DMS53 treated with DMSO at 0.1 percent for 48 hours (cell line): Measurements from ENCODE around the gene SSC5D.

Experiments
- DNase-seq: peaks from one replicate; lab custom pipeline; 2025; ENCODE audit not compliant: unreplicated experiment; lab: John Stamatoyannopoulos, UW

SSC5D gene

DNA sequence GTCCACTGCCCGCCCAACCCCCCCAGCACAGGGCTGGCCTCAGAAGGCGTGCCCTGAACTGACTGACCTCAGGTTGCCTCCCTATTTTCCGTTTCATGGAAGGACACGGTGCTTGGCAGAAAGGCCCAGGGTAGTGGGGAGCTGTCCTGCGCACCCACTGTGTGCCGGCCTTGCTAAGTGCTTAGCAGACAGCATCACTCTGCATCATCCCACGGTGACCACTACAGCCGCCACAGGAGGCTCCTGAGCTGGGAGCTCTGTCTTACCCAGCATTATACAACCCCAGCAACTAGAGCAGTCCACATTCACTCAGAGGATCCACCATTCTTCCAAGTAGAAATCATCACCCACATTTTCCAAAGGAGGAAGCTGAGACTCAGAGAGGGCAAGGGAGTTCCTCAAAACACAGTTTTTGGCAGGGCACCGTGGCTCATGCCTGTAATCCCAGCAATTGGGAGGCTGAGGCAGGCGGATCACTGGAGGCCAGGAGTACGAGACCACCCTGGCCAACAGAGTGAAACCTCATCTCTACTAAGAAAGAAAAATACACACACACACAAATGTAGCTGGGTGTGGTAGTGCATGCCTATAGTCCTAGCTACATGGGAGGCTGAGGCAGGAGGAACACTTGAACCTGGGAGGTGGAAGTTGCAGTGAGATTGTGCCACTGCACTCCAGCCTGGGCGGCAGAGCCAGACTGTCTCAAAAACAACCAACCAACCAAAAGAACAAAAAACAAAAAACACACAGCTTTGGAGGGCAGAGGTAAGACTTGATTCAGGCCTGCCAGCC lies 47.1 kb downstream of the SSC5D start:
- no peak for DNase-seq

DNA sequence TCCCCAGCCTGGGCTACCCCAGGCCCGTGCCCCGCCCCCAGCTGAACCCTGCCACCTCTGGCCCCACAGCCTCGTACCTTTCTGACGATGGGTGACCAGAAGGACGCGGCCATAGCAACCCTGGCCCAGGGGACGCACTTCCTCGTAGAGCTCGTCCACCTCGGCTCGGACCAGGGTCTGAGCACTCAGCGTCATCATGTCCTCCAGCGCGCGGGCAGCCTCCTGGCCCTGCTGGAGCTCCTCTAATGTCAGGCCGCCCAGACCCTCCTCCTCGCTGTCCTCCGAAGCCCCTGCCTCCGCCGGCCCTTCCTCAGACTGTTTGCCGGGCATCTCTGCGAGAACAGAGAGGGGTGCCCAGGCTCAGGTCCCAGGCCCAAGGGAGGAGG lies 47.7 kb downstream of the SSC5D start:
- no peak for DNase-seq

DNA sequence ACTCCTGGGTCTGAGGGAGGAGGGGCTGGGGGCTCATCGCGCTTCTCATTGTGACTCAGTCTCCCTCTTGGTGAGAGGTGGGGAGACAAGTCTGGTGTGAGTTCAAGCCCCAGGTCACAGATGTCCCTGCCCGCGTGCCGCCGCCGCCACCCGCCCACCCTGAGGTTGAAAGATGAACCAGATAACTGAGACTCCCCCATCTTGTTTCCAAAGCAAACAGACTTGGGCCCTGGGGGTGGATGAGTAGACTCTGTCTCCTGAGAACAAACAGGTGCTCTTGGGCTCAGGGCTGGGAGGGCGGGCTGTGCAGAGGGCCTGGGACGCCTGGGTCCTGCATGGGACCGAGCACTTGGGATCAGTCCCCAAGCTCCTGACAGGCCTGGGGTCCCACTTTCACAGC lies 48.1 kb downstream of the SSC5D start:
- DNase-seq: no peak

DNA sequence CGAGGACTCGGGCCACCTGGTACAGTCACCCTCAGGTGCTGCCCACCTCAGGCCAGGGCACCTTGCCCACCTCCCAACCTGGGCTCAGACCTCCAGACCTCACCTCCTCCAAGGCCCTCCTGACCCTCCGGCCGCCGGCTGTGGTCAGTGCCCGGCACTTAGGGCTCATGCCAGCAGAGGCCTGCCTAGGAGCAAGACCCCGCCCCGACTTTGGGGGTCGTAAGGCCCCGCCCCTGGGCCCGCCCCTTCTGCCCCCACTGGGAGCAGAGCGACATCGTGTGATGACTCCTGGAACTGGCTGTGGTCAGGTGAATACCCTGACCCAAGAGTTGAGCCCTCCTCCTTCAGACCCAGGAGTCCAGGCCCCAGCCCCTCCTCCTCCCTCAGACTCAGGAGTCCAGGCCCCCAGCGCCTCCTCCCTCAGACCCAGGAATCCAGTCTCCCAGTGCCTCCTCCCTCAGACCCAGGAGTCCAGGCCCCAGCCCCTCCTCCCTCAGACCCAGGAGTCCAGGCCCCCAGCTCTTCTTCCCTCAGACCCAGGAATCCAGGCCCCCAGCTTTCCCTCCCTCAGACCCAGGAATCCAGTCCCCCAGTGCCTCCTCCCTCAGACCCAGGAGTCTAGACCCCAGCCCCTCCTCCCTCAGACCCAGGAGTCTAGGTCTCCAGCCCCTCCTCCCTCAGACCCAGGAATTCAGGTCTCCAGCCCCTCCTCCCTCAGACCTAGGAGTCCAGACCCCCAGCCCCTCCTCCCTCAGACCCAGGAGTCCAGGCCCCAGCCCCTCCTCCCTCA lies 48.9 kb downstream of the SSC5D start, which contains the start of gene SBK2:
Gene SBK2 (minus strand): TSS at position 183 of the 790 bp plus-strand sequence. CDS start 839 bp downstream, outside the sequence.
- DNase-seq: no peak

DNA sequence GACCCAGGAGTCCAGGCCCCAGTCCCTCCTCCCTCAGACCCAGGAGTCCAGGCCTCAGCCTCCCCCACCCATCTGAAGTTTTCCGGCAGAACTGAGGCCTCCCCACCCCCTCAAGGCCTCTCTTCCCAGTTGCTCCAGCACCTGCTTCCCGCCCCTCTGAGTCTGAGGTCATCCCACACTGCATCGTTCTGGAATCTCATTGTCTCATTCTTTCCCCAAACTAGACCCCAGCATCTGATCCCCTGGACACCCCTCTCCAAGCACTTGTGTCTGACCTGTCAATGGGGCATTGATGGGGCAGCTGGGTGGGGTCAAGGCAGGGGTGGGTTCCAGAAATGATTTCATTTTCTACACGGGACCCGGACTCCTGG lies 49.5 kb downstream of the SSC5D start:
- DNase-seq: no peak

DNA sequence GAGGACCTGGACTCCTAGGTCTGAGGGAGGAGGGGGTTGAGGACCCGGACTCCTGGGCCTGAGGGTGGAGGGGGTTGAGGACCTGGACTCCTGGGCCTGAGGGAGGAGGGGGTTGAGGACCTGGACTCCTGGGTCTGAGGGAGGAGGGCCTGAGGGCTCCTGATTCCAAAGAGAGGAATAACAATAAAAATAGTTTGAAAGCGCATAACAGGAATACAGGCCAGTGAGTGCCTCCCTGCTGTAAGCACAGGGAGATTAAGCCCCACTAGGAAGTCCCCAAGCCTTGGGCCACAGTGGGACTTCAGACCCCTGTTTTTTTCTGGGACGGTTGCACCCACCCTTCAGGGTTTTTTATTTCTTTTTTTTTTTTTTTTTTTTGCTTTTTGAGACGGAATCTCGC lies 49.9 kb downstream of the SSC5D start:
- no peak for DNase-seq

DNA sequence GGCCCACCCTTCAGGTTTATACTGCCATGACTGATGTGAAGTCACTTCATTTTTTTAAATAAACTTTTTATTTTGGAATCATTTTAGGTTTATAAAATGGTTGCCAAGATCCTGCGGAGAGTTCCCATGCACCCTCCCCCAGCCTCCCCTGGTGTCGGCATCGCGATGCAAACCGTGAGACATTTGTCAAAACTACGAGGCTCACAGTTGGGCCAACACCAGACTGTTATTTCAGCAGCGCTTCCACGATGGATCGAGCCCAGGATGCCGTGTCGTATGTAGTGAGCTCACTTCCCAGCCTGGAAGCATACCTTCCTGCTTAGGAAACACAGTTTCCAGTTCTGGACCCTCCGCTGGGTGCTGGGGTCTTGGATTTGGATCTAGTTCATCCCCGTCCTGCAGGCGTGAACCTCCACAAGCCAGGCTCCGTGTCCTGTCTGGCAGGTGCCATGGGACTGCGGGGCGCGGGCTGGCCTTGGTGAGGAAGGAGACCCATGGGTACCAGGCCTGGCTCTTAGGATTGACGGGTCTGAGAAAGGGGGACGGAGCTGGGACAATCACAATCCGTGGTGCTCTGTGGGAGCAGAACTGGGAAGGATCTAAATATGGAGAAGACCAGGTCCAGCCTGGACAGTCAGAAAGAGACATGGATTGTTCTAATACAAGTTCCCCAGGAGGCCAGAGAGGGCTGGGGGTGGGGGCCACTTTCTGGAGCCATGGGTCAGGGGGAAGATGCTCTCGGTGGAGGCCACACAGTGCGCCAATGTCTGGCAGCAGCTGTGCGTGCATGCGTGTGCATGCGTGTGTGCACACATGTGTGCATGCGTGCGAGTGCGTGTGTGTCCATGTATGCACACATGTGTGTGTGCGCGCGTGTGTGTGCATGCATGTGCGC lies 51.1 kb downstream of the SSC5D start:
- DNase-seq: no peak

DNA sequence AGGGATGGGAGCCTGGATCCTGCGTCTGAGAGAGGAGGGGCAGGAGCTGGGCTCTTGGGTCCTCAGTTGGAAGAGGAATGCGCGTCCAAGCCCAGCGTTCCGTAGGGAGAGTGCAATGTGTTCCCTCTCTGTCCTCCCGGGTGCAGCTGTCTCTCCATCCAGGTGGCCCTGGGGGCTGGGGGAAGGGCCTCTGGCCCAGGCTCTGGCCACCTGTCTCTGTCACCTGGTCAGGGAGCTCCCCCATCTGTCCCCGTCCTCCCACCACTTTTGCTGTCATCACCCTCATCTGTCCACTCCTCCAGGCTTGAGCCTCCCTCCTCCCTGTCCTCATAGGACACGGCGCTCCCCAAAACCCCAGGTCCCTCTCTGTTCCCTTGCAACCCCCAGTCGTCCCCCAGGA lies 52.4 kb downstream of the SSC5D start:
- peak; percentile 18 for DNase-seq

DNA sequence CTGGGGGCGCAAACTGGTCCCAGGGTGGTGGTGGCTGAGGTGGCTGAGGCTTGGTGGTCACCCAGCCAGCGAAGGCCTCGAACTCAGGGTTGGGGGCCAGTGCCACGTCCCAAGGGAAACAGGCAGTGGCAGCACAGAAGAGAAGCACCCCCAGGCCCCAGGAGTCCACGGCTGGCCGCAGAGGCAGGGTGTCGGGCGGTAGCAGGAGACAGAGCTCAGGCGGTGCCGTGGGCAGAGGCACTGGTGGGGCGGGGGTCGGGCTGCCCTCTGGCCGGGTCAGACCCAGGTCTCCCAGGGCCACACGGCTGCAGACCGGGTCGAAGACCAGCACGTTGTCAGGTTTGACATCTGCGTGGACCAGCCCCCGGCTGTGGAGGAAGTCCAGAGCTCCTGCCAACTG lies 52.9 kb downstream of the SSC5D start:
- DNase-seq: no peak

DNA sequence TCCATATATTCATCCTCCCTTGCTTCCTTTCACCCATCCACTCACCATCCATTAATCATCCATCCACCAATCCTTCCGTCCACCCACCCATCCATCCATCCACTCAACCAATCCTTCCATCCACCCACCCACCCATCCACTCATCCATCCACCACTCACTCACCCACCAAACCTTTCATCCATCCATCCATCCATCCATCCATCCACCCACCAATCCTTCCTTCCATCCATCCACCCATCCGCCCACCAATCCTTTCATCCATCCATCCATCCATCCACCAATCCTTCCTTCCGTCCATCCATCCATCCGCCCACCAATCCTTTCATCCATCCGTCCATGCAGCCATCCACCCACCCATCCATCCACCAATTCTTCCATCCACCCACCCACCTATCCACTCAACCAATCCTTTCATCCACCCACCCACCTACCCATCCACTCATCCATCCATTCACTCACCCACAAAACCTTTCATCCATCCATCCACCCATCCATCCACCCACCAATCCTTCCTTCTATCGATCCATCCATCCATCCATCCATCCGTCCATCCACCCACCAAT lies 54.1 kb downstream of the SSC5D start:
- no peak for DNase-seq

DNA sequence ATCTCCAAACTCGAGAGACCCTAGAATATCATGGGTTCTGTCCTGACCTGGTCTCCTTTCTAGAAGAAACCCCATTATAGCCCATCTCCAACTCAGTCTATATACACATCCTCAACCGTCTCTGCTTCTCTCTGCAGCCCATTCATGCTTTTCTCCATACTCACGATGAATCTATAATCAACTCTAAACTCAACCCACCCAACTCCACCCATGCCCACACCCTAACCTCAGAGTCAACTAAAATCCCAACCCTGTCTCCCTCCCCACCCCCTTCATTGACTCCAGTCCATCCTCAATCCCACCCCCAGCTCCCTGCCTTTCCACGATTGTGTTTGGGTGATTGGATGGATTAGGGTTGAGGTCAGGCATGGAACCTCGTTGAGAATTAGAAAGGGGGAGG lies 55.3 kb downstream of the SSC5D start:
- no peak for DNase-seq

DNA sequence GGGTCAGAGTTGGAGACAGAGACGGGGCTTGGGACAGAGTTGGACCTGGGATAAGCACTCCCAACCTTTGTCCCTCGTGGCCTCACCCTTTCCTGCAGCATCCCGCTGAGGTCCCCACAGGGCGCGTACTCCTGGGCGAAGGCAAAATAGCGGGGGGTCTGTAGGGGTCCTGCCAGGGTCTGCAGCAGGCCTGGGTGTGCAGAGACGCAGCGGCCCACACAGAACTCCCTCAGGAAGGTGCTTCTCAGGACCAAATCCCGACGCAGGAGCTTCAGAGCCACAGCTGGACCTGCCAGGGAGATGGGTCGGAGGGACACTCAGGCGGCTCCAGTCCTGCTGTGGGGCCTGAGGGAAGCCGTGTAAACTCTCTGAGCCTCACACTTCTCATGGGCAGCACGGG lies 55.8 kb downstream of the SSC5D start:
- no peak for DNase-seq

DNA sequence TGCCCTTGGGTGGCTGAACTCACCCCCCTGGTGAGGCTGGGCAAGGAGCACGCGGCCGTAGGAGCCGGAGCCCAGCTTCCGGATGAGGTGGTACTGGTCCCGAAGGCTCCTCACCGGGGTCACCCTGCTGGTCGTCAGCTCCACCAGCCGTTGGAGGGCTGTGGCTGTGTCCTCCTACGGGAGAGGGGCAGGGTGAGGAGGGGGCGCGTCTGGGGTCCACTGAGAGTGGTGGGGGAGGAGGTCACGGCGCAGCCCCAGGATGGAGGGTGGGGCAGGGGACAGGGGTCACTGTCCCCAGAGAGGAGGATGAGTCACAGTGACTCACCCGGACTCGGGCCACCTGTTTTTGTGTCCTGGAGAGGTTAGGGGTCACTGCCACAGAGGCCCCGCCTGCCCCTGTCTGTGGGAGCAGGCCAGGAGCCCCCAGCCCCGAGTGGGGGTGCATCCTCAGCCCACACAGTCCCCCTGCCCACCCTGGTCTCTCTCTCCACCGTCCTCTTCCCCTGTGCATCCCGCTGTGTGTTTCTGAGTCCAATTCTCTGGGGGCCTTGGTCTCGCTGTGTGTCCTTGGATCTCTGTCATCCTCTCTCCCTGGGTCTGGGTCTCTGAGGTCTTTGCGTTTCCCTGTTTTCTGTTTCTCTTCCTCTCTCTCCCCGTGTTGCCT lies 56.7 kb downstream of the SSC5D start:
- no peak for DNase-seq

DNA sequence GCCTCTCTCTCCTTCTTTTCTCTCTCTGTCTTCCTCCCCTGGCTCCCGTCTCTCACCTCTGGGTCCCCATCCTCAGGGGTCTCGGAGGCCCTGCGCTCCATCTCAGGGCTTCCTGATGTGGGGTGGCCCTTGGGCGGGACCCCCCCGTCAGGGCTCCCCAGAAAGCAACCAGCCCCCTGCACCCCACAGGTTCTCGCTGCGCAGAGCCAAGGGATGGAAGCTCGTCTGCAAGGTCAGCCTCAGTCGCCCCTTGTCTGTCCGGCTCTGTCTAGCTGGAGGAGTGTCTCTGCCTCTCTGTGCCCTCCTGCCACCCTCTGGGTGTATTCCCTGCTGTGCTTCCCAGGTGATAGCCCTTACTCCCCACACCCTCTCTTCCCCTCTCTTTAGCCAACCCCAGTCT lies 57.2 kb downstream of the SSC5D start, which contains the start of gene SBK3:
Gene SBK3 (minus strand): TSS at position 101 of the 400 bp plus-strand sequence. CDS start 0 bp downstream, at position 101.
- no peak for DNase-seq

DNA sequence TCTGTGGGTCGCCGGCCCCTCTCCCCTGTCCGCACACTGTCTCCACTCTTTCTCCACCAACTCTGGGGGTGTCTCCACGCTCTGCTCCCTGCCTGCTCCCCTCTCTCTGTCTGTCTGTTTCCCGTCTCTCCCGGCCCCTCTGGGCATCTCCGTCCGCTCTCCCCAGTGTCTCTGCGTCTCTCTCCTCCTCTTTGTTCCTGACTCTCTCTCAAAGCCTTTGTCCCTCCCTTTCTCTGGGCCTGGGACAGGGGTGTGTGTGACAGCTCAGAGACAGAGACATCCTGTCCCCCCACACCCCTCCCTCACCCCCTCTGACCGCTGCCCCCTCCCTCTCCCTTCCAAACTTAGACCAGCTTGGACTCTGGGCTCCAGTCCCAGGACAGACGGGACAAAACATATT lies 57.8 kb downstream of the SSC5D start:
- no peak for DNase-seq

DNA sequence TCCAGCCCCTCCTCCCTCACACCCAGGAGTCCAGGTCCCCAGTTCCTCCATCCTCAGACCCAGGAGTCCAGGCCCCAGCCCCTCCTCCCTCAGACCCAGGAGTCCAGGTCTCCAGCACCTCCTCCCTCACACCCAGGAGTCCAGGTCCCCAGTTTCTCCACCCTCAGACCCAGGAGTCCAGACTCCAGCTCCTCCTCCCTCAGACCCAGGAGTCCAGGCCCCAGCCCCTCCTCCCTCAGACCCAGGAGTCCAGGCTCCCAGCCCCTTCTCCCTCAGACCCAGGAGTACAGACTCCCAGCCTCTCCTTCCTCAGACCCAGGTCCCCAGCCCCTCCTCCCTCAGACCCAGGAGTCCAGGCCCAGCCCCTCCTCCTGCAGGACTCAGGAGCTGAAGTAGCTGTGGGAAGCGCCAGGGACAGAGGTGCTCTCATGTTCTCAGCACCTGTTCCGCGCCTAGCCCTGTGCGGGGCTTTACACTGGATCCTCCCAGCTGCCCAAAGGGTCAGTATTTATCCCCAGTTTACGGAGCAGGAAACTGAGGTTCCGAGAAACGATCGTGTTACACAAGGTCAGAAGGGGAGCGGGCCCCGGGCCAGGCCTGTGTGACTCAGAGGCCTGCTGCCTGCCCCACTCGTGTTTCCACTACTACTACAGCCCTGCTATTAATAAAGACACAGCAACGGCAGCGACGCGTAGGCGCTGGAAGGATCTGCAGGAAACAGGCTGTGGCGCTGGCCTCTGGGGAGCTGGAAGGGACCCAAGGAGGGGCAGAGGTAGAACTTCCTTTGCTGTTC lies 58.8 kb downstream of the SSC5D start:
- DNase-seq: no peak

DNA sequence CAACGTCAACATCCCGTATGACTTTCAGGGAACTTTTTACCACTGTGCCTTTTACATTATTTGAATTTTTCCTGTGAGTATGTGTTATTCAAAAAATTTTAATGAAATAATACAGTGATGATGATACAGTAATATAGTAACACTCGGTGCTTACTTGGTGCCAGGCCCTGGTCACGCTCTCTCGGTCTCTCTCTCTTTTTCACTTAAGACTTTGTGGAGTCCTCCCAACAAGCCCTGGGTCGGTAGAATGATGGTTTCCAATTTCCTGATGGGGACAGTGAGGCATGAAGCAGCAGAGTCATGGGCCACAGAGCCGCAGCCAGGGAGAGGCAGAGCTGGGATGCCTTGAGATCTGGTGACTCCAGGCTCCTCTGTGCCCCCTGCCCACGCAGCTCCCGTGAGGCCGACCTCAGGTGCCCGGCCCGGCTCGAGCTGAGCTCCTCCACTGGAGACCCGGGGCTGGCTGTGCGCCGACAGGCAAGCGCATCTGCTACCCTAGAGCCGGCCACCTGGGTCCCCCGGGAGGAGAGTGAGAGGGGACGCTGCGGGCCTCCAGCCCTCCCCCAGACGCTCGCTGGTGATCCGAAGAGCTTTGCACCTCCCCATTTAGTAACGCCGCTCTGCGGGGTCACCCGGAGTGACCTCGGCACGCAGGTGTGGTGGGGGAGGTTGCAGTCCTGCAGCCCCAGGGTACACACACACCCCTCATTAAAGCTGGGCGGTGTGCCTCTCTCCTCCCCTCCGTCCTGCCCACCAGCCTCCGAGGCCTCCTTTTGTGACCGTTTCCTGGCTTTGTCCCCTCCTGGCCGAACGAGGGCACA lies 61.5 kb downstream of the SSC5D start:
- peak; percentile 77 for DNase-seq

DNA sequence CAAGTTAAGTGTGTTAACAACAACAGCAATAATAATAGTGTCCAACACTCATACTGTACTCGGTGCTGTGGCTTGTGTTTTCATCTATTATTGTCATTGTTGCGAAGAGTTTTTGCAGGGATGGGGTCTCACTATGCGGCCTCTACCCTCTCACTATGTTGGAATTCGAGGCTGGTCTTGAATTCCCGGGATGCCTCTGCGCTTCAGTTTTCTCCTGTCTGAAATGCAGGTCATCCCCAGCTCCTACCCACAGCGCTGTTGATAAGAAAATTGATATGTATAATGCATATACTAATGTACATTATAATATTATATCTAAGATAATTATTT lies 62.0 kb downstream of the SSC5D start:
- no peak for DNase-seq

DNA sequence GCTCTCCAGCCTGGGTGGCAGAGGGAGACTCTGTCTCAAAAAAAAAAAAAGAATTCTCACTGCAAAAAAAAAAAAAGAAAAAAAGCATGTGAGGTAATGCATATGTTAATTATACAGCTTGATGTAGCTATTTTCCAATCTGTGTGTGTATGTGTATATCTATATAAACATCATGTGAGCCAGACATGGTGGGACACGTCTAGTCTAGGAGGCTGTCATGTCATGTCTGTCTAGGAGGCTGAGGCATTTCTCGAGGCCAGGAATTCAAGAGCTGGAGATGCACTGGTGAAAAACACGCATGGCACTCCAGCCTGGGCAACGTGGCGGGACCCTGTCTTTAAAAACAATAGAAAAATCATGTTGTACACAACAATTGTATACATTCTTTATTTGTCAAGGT lies 64.0 kb downstream of the SSC5D start:
- DNase-seq: no peak
